Measurements from ENCODE around the gene ARF1. TPM values are rescaled to one million over a fixed set of nuclear protein-coding genes. Genes with fewer than 3 reads are reported as not detected.

ARF1 gene
- total RNA-seq, 1 experiment from 2014 or later, result 330 TPM

- TF ChIP-seq EMX1 (CRISPR knock-in tag; IDR thresholded peaks at IDR 0.05) (no peak), FOXP4 (CRISPR knock-in tag; IDR thresholded peaks at IDR 0.05) (no peak), GTF2I (CRISPR knock-in tag; conservative IDR thresholded peaks at IDR 0.05) (no peak), ESRRA (CRISPR knock-in tag; IDR thresholded peaks at IDR 0.05; ENCODE audit: borderline replicate concordance) (no peak), TEAD4 (CRISPR knock-in tag; IDR thresholded peaks at IDR 0.05) (no peak)
- TF ChIP-seq, protein P1, sequence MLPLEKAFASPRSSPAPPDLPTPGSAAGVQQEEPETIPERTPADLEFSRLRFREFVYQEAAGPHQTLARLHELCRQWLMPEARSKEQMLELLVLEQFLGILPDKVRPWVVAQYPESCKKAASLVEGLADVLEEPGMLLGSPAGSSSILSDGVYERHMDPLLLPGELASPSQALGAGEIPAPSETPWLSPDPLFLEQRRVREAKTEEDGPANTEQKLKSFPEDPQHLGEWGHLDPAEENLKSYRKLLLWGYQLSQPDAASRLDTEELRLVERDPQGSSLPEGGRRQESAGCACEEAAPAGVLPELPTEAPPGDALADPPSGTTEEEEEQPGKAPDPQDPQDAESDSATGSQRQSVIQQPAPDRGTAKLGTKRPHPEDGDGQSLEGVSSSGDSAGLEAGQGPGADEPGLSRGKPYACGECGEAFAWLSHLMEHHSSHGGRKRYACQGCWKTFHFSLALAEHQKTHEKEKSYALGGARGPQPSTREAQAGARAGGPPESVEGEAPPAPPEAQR (CRISPR knock-in tag; IDR thresholded peaks at IDR 0.05), result no peak
- Mint-ChIP-seq H3K36me3 (peaks cover 20% of the 10 kb centered on the region), H3K4me3 (no peak overlapping the region), H3K27me3 (ENCODE audit: low read depth) (peaks cover 62% of the 10 kb centered on the region), H3K27ac (no peak overlapping the region), H3K4me1 (no peaks in the 10 kb centered on the region), H3K9me3 (peaks cover 41% of the 10 kb centered on the region)
- POLR2A ChIA-PET, result no interaction called here
- DNase-seq (ENCODE audit: low spot score), result no peak
- CTCF ChIA-PET, result no interaction called here
- no peak for ATAC-seq
Observed at GRCh38 chr1:228120351-228120750, 37.8 kb downstream of the ARF1 start.

GRCh38 chr1:228120857-228121489 is 38.5 kb downstream of the ARF1 start:
- H3K27ac Mint-ChIP-seq, result no peak overlapping the region
- TF ChIP-seq ATF3 (CRISPR knock-in tag; conservative IDR thresholded peaks at IDR 0.05) (no peak), GTF2I (CRISPR knock-in tag; conservative IDR thresholded peaks at IDR 0.05) (no peak)
- no peak for ATAC-seq
- peaks cover 20% of the 10 kb centered on the region for H3K36me3 Mint-ChIP-seq
- peaks cover 67% of the 10 kb centered on the region for H3K27me3 Mint-ChIP-seq (ENCODE audit: low read depth)
- ChIA-PET CTCF (interaction anchor here (2.5 kb wide), 1 partner anchor 10 kb away, joined by 13 read pairs; no protein-coding TSS in a partner anchor), POLR2A (no interaction called here)
- H3K9me3 Mint-ChIP-seq, result peaks cover 38% of the 10 kb centered on the region
- DNase-seq (ENCODE audit: low spot score), result no peak
- no peaks in the 10 kb centered on the region for H3K4me1 Mint-ChIP-seq
- H3K4me3 Mint-ChIP-seq, result no peak overlapping the region

- H3K27me3 Mint-ChIP-seq (ENCODE audit: low read depth), result peaks cover 85% of the 10 kb centered on the region
- no peaks in the 10 kb centered on the region for H3K4me1 Mint-ChIP-seq
Observed at GRCh38 chr1:228122921-228123441, 40.5 kb downstream of the ARF1 start.

More at GRCh38 chr1:228122921-228123441, 40.5 kb downstream of the ARF1 start:
- DNase-seq (ENCODE audit: low spot score), result no peak
- ChIA-PET POLR2A (no interaction called here), CTCF (interaction anchor here (2.5 kb wide), 1 partner anchor 8 kb away, joined by 13 read pairs; no protein-coding TSS in a partner anchor)
- H3K36me3 Mint-ChIP-seq, result peaks cover 13% of the 10 kb centered on the region
- TF ChIP-seq FOXK1 (CRISPR knock-in tag; IDR thresholded peaks at IDR 0.05) (no peak), ZNF317 (CRISPR knock-in tag; IDR thresholded peaks at IDR 0.05; ENCODE audit: borderline replicate concordance, low read depth) (no peak), USF1 (CRISPR knock-in tag; IDR thresholded peaks at IDR 0.05) (no peak), EMX1 (CRISPR knock-in tag; IDR thresholded peaks at IDR 0.05) (no peak), CBFB (CRISPR knock-in tag; IDR thresholded peaks at IDR 0.05; ENCODE audit: low read depth) (no peak), ZNF138 (CRISPR knock-in tag; conservative IDR thresholded peaks at IDR 0.05) (no peak), ZNF416 (CRISPR knock-in tag; IDR thresholded peaks at IDR 0.05) (no peak), PRDM15 (CRISPR knock-in tag; IDR thresholded peaks at IDR 0.05) (no peak), FOXP1 (CRISPR knock-in tag; IDR thresholded peaks at IDR 0.05; ENCODE audit: borderline replicate concordance) (no peak), MYBL2 (CRISPR knock-in tag; IDR thresholded peaks at IDR 0.05) (no peak), NFATC4 (CRISPR knock-in tag; IDR thresholded peaks at IDR 0.05) (no peak), MXD4 (CRISPR knock-in tag; IDR thresholded peaks at IDR 0.05; ENCODE audit: borderline replicate concordance) (no peak), RELA (CRISPR knock-in tag; IDR thresholded peaks at IDR 0.05; ENCODE audit: borderline replicate concordance) (no peak)
- TF ChIP-seq, protein P2, sequence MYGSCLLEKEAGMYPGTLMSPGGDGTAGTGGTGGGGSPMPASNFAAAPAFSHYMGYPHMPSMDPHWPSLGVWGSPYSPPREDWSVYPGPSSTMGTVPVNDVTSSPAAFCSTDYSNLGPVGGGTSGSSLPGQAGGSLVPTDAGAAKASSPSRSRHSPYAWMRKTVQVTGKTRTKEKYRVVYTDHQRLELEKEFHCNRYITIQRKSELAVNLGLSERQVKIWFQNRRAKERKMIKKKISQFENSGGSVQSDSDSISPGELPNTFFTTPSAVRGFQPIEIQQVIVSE (CRISPR knock-in tag; IDR thresholded peaks at IDR 0.05; ENCODE audit: borderline replicate concordance), result no peak
- H3K27ac Mint-ChIP-seq, result no peak overlapping the region
- H3K9me3 Mint-ChIP-seq, result peaks cover 29% of the 10 kb centered on the region
- H3K4me3 Mint-ChIP-seq, result no peak overlapping the region
- ATAC-seq, result no peak

Data from WTC11 (cell line).